ENCODE results near the gene RAI1. TPM values are rescaled to one million over a fixed set of nuclear protein-coding genes. Genes with fewer than 3 reads are reported as not detected.
A peak's percentile ranks its signal among the peaks of the same experiment; 100 is the strongest.

The RAI1 gene
- total and polyA plus RNA-seq, 2 donors: 4.3 to 10.9 TPM

GRCh38 chr17:17852930-17853329, 171.7 kb downstream of the RAI1 start:
- no peaks in the 10 kb centered on the region for H3K27me3 ChIP-seq (ENCODE audit: control insufficient read depth in 2 of 2, insufficient read depth in 1 of 2, low read length in 1 of 2)
- H3K4me1 ChIP-seq (ENCODE audit: control insufficient read depth in 2 of 2, insufficient read depth in 2 of 2, low read length in 2 of 2): peaks cover 17 to 62% of the 10 kb centered on the region in 2 donors
- no peak overlapping the region for H3K4me3 ChIP-seq (ENCODE audit: low read length in 2 of 2)
- WGBS: 99% methylated on average over 3 of the region's 3 CpGs
- H3K36me3 ChIP-seq (ENCODE audit: control insufficient read depth in 2 of 2, insufficient read depth in 2 of 2, low read length in 1 of 2): no peaks in the 10 kb centered on the region
- no peak for DNase-seq (ENCODE audit: low read depth in 6 of 9, low spot score in 9 of 9)
- H3K9me3 ChIP-seq (ENCODE audit: control insufficient read depth in 2 of 2, insufficient read depth in 1 of 2, low read length in 1 of 2): peaks cover 0 to 4% of the 10 kb centered on the region in 2 donors
- H3K27ac ChIP-seq (ENCODE audit: low read depth in 1 of 2, low read length in 1 of 2): no peak overlapping the region

- Histone ChIP-seq H3K27ac (ENCODE audit: low read depth in 1 of 2, low read length in 1 of 2) (no peak overlapping the region), H3K9me3 (ENCODE audit: control insufficient read depth in 2 of 2, insufficient read depth in 1 of 2, low read length in 1 of 2) (peaks cover 0 to 4% of the 10 kb centered on the region in 2 donors), H3K4me1 (ENCODE audit: control insufficient read depth in 2 of 2, insufficient read depth in 2 of 2, low read length in 2 of 2) (peaks cover 12 to 52% of the 10 kb centered on the region in 2 donors), H3K27me3 (ENCODE audit: control insufficient read depth in 2 of 2, insufficient read depth in 1 of 2, low read length in 1 of 2) (no peaks in the 10 kb centered on the region), H3K36me3 (ENCODE audit: control insufficient read depth in 2 of 2, insufficient read depth in 2 of 2, low read length in 1 of 2) (no peaks in the 10 kb centered on the region), H3K4me3 (ENCODE audit: low read length in 2 of 2) (no peak overlapping the region)
- WGBS: 97% methylated on average over 8 of the region's 8 CpGs
- no peak for DNase-seq (ENCODE audit: low read depth in 6 of 9, low spot score in 9 of 9)
Observed at GRCh38 chr17:17853811-17854447, 172.7 kb downstream of the RAI1 start.

- Histone ChIP-seq H3K9me3 (ENCODE audit: control insufficient read depth in 2 of 2, insufficient read depth in 1 of 2, low read length in 1 of 2) (peaks cover 0 to 2% of the 10 kb centered on the region in 2 donors), H3K4me1 (ENCODE audit: control insufficient read depth in 2 of 2, insufficient read depth in 2 of 2, low read length in 2 of 2) (peaks cover 0 to 31% of the 10 kb centered on the region in 2 donors), H3K4me3 (ENCODE audit: low read length in 2 of 2) (no peak overlapping the region), H3K27me3 (ENCODE audit: control insufficient read depth in 2 of 2, insufficient read depth in 1 of 2, low read length in 1 of 2) (no peaks in the 10 kb centered on the region), H3K27ac (ENCODE audit: low read depth in 1 of 2, low read length in 1 of 2) (no peak overlapping the region), H3K36me3 (ENCODE audit: control insufficient read depth in 2 of 2, insufficient read depth in 2 of 2, low read length in 1 of 2) (no peaks in the 10 kb centered on the region)
- DNase-seq (ENCODE audit: low read depth in 6 of 9, low spot score in 9 of 9): no peak
- WGBS: 90% methylated on average over 3 of the region's 3 CpGs
Observed at GRCh38 chr17:17855976-17856375, 174.7 kb downstream of the RAI1 start.

DNA sequence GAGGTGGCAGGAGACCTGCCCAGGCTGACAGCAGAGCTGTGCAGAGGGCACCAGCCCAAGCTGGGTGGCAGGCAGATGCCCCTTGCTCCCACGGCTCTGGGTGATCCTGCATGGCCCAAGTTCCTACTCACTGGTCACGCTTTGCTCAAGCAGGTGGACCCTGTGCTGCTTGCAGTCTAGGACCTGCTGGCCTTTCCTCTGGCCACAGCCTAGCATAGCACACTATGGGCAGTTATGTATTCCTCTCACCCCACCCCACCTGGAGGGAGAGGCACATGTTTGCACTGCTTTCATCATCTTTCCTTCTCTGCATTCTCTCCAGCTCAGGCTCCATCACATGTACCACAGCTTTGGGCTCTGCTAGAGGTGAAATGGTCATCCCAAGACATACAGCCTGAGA, 175.1 kb downstream of the RAI1 start:
- 100% methylated on average over 2 of the region's 2 CpGs for WGBS
- no peak overlapping the region for H3K4me3 ChIP-seq (ENCODE audit: low read length in 2 of 2)
- peaks cover 0 to 27% of the 10 kb centered on the region in 2 donors for H3K4me1 ChIP-seq (ENCODE audit: control insufficient read depth in 2 of 2, insufficient read depth in 2 of 2, low read length in 2 of 2)
- H3K27ac ChIP-seq (ENCODE audit: low read depth in 1 of 2, low read length in 1 of 2): no peak overlapping the region
- no peak for DNase-seq (ENCODE audit: low read depth in 6 of 9, low spot score in 9 of 9)
- peaks cover 0 to 4% of the 10 kb centered on the region in 2 donors for H3K36me3 ChIP-seq (ENCODE audit: control insufficient read depth in 2 of 2, insufficient read depth in 2 of 2, low read length in 1 of 2)
- no peaks in the 10 kb centered on the region for H3K27me3 ChIP-seq (ENCODE audit: control insufficient read depth in 2 of 2, insufficient read depth in 1 of 2, low read length in 1 of 2)
- peaks cover 0 to 2% of the 10 kb centered on the region in 2 donors for H3K9me3 ChIP-seq (ENCODE audit: control insufficient read depth in 2 of 2, insufficient read depth in 1 of 2, low read length in 1 of 2)

DNA sequence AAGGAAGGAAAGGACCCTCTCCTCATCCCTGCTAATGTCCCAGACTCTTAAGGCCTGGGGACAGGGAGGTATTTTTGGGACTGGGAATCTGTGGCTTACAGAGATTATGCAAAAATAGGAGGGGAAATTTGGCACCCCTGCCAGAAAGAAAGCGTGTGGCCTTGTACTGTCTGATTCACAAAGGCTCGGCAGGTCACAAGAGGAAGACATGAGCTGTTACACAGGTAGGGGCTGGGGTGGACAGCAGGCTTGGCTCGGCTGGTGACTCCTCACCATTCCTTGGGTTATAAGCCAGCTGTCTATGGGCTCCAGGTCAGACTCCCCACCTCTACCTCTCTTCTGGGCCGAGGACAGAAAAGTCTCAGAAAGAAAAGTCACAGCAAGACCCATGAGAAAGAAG, 176.2 kb downstream of the RAI1 start:
- 98% methylated on average over 4 of the region's 4 CpGs for WGBS
- H3K9me3 ChIP-seq (ENCODE audit: control insufficient read depth in 2 of 2, insufficient read depth in 1 of 2, low read length in 1 of 2): peaks cover 0 to 2% of the 10 kb centered on the region in 2 donors
- no peaks in the 10 kb centered on the region for H3K27me3 ChIP-seq (ENCODE audit: control insufficient read depth in 2 of 2, insufficient read depth in 1 of 2, low read length in 1 of 2)
- H3K36me3 ChIP-seq (ENCODE audit: control insufficient read depth in 2 of 2, insufficient read depth in 2 of 2, low read length in 1 of 2): peaks cover 0 to 4% of the 10 kb centered on the region in 2 donors
- no peak for DNase-seq (ENCODE audit: low read depth in 6 of 9, low spot score in 9 of 9)
- H3K27ac ChIP-seq (ENCODE audit: low read depth in 1 of 2, low read length in 1 of 2): no peak overlapping the region
- H3K4me3 ChIP-seq (ENCODE audit: low read length in 2 of 2): no peak overlapping the region
- H3K4me1 ChIP-seq (ENCODE audit: control insufficient read depth in 2 of 2, insufficient read depth in 2 of 2, low read length in 2 of 2): peaks cover 0 to 23% of the 10 kb centered on the region in 2 donors

DNA sequence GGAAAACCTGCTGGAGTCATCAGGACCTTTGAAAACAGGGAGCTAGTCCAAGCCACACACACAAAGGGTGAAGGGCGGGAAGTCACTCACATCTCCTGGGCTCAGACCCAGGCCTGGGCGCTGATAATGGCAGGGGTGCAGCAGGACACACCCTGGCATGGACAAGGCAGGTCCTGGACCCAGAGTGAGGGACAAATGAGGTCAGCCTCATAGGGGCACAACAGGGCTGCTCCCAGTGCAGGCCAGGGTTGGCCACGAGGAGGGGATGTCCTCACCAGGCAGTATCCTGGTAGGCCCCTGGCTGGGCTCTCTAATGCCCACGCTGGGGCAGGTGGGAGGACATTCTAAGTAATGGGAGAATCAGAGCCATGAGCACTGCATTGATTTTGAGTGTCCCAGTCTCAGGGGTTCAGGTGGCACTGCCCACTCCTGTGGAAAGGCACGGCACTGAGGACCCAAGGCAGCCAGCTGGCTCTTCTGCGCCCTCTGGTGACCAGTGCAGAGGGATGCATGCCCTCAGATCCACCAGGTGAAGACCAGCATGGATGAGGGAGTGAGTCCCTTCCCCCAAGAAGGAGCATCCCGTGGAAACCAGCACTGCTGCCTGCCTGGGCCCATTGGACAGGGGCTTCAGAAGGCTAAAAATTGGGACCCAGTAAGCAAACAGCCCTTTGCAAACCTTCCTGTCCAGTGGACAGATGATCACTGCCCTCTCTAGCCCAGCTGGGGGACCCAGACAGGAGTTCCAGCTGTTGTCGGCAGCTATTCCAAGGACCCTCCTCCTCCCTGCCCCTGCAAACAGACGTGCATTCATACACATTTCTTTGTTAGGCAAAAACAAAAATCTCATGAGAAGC, 178.9 kb downstream of the RAI1 start:
- no peaks in the 10 kb centered on the region for H3K27me3 ChIP-seq (ENCODE audit: control insufficient read depth in 2 of 2, insufficient read depth in 1 of 2, low read length in 1 of 2)
- H3K9me3 ChIP-seq (ENCODE audit: control insufficient read depth in 2 of 2, insufficient read depth in 1 of 2, low read length in 1 of 2): peaks cover 0 to 2% of the 10 kb centered on the region in 2 donors
- H3K4me1 ChIP-seq (ENCODE audit: control insufficient read depth in 2 of 2, insufficient read depth in 2 of 2, low read length in 2 of 2): peaks cover 0 to 26% of the 10 kb centered on the region in 2 donors
- H3K4me3 ChIP-seq (ENCODE audit: low read length in 2 of 2): no peak overlapping the region
- WGBS: 53% methylated on average over 9 of the region's 9 CpGs
- DNase-seq (ENCODE audit: low read depth in 6 of 9, low spot score in 9 of 9): peak in 4 of 9 donors; percentile 47 to 77 (median 69)
- peaks cover 0 to 4% of the 10 kb centered on the region in 2 donors for H3K36me3 ChIP-seq (ENCODE audit: control insufficient read depth in 2 of 2, insufficient read depth in 2 of 2, low read length in 1 of 2)
- H3K27ac ChIP-seq (ENCODE audit: low read depth in 1 of 2, low read length in 1 of 2): no peak overlapping the region

GRCh38 chr17:17860766-17861107, 179.5 kb downstream of the RAI1 start:
- H3K36me3 ChIP-seq (ENCODE audit: control insufficient read depth in 2 of 2, insufficient read depth in 2 of 2, low read length in 1 of 2): peaks cover 0 to 4% of the 10 kb centered on the region in 2 donors
- no peak for DNase-seq (ENCODE audit: low read depth in 6 of 9, low spot score in 9 of 9)
- H3K27ac ChIP-seq (ENCODE audit: low read depth in 1 of 2, low read length in 1 of 2): no peak overlapping the region
- H3K27me3 ChIP-seq (ENCODE audit: control insufficient read depth in 2 of 2, insufficient read depth in 1 of 2, low read length in 1 of 2): no peaks in the 10 kb centered on the region
- H3K9me3 ChIP-seq (ENCODE audit: control insufficient read depth in 2 of 2, insufficient read depth in 1 of 2, low read length in 1 of 2): peaks cover 0 to 2% of the 10 kb centered on the region in 2 donors
- H3K4me1 ChIP-seq (ENCODE audit: control insufficient read depth in 2 of 2, insufficient read depth in 2 of 2, low read length in 2 of 2): peaks cover 0 to 24% of the 10 kb centered on the region in 2 donors
- WGBS: 88% methylated on average over 5 of the region's 5 CpGs
- H3K4me3 ChIP-seq (ENCODE audit: low read length in 2 of 2): no peak overlapping the region
